GM12878 (cell line): ENCODE results near the gene FRYL.

ENCODE experiments used
- BCL3 ChIP-seq: IDR thresholded peaks from 2 replicates; pipeline ENCODE4 v1.6.1; 2011; ENCODE audit warnings: borderline replicate concordance, low read depth, mild to moderate bottlenecking, moderate library complexity, low read length; ENCODE audit not compliant: insufficient read depth, poor library complexity, severe bottlenecking
- BCLAF1 ChIP-seq: fragments of 450-650 bp; IDR thresholded peaks from 2 replicates; pipeline ENCODE4 v1.6.1; 2017; ENCODE audit warnings: antibody characterized with exemption, mild to moderate bottlenecking, moderate library complexity
- CTCF ChIP-seq, 3 experiments: IDR thresholded peaks in 2 of 3; conservative IDR thresholded peaks in 1 of 3; 2 replicates each; pipeline ENCODE4 v1.5.1; 2011; ENCODE audit warnings: low read depth in 3 of 3, low read length in 3 of 3, mild to moderate bottlenecking in 3 of 3, control low read depth in 2 of 3, moderate library complexity in 2 of 3, inconsistent platforms in 1 of 3, mixed read lengths in 1 of 3; ENCODE audit not compliant: control insufficient read depth in 2 of 3, insufficient read depth in 1 of 3; ENCODE audit errors: extremely low read depth in 1 of 3
- E2F4 ChIP-seq: IDR thresholded peaks from 2 replicates; pipeline ENCODE4 v1.6.1; 2012; ENCODE audit warnings: low read depth, low read length, improper control_type of control experiment
- POLR2A ChIP-seq: IDR thresholded peaks from 2 replicates; pipeline ENCODE4 v1.6.1; 2011; ENCODE audit warnings: low read depth, mild to moderate bottlenecking, low read length
- RFX5 ChIP-seq: IDR thresholded peaks from 2 replicates; pipeline ENCODE4 v1.6.1; 2011; ENCODE audit warnings: low read depth, low read length, improper control_type of control experiment

- TF ChIP-seq POLR2A (no peak), BCLAF1 (no peak), E2F4 (no peak), BCL3 (no peak), RFX5 (no peak), CTCF (IDR thresholded peaks at IDR 0.05 in 2 of 3, conservative IDR thresholded peaks at IDR 0.05 in 1 of 3; ENCODE audit: control insufficient read depth in 2 of 3, extremely low read depth in 1 of 3, insufficient read depth in 1 of 3, low read depth in 3 of 3, low read length in 3 of 3) (no peak)
Observed at GRCh38 chr4:48484494-48485168, 295.4 kb downstream of the FRYL start.
